Type B pancreatic cell (in vitro differentiated cells): ENCODE data around the gene HCFC1R1. TPM values are rescaled to one million over a fixed set of nuclear protein-coding genes. Genes with fewer than 3 reads are reported as not detected.

Experiments
- DNase-seq: peaks from one replicate; pipeline ENCODE4 v3.0.0; 2021; ENCODE audit warnings: mixed read lengths; ENCODE audit not compliant: unreplicated experiment; ENCODE audit errors: extremely low spot score
- H3K27ac Mint-ChIP-seq: 2 replicates; pipeline ENCODE4 v1.8.0; 2021; ENCODE audit warnings: mild to moderate bottlenecking, mixed read lengths
- H3K27me3 Mint-ChIP-seq: 2 replicates; pipeline ENCODE4 v1.8.0; 2021; ENCODE audit warnings: mixed read lengths
- H3K36me3 Mint-ChIP-seq: 2 replicates; pipeline ENCODE4 v1.8.0; 2021; ENCODE audit warnings: mixed read lengths
- H3K4me1 Mint-ChIP-seq: one replicate; pipeline ENCODE4 v1.8.0; 2021; ENCODE audit warnings: mixed read lengths; ENCODE audit not compliant: unreplicated experiment
- H3K4me3 Mint-ChIP-seq: 2 replicates; pipeline ENCODE4 v1.8.0; 2021; ENCODE audit warnings: mild to moderate bottlenecking, mixed read lengths
- H3K9me3 Mint-ChIP-seq: 2 replicates; pipeline ENCODE4 v1.8.0; 2021; ENCODE audit warnings: mixed read lengths
- CTCF ChIP-seq: fragments of 200-600 bp; sonication (generic); conservative IDR thresholded peaks from 2 replicates; pipeline ENCODE4 v1.5.0; 2021; ENCODE audit warnings: antibody characterized with exemption, mild to moderate bottlenecking
- total RNA-seq: library from RNA; stranded (reverse); gene quantifications from 2 replicates; pipeline ENCODE4 v1.2.1, GENCODE V29; 2021; ENCODE audit warnings: low replicate concordance

HCFC1R1 gene
- total RNA-seq, 1 donor from 2014 or later = 34.8 TPM

GRCh38 chr16:3026609-3027488, 3.1 kb upstream of the HCFC1R1 start:
- DNase-seq = no peak
- TF ChIP-seq CTCF = no peak
- Mint-ChIP-seq H3K4me3 (no peak overlapping the region), H3K4me1 (peaks cover 30% of the 10 kb centered on the region), H3K36me3 (peaks cover 9% of the 10 kb centered on the region), H3K27ac (peak overlapping the region; percentile 8), H3K27me3 (peaks cover 12% of the 10 kb centered on the region), H3K9me3 (no peaks in the 10 kb centered on the region)

GRCh38 chr16:3026003-3026378, 2.2 kb upstream of the HCFC1R1 start:
- H3K4me1 Mint-ChIP-seq = peaks cover 37% of the 10 kb centered on the region
- H3K27ac Mint-ChIP-seq = peak overlapping the region; percentile 8
- no peak for TF ChIP-seq CTCF
- DNase-seq = no peak
- H3K36me3 Mint-ChIP-seq = peaks cover 9% of the 10 kb centered on the region
- peaks cover 9% of the 10 kb centered on the region for H3K27me3 Mint-ChIP-seq
- no peaks in the 10 kb centered on the region for H3K9me3 Mint-ChIP-seq
- H3K4me3 Mint-ChIP-seq = peak overlapping the region; percentile 20

GRCh38 chr16:3025032-3026002, 1.6 kb upstream of the HCFC1R1 start:
- Mint-ChIP-seq H3K4me1 (peaks cover 37% of the 10 kb centered on the region), H3K27me3 (peaks cover 9% of the 10 kb centered on the region), H3K9me3 (no peaks in the 10 kb centered on the region), H3K4me3 (peak overlapping the region; percentile 20), H3K36me3 (peaks cover 9% of the 10 kb centered on the region), H3K27ac (no peak overlapping the region)
- TF ChIP-seq CTCF = no peak
- no peak for DNase-seq

GRCh38 chr16:3023415-3023668, 400 bp downstream of the HCFC1R1 start:
- TF ChIP-seq CTCF = no peak
- no peak for DNase-seq
- Mint-ChIP-seq H3K27me3 (peaks cover 8% of the 10 kb centered on the region), H3K4me3 (peak overlapping the region; percentile 94), H3K36me3 (peaks cover 5% of the 10 kb centered on the region), H3K4me1 (peaks cover 36% of the 10 kb centered on the region), H3K27ac (peak overlapping the region; percentile 98), H3K9me3 (no peaks in the 10 kb centered on the region)

- no peak for TF ChIP-seq CTCF
- H3K4me1 Mint-ChIP-seq = peaks cover 36% of the 10 kb centered on the region
- DNase-seq = no peak
- H3K36me3 Mint-ChIP-seq = peaks cover 5% of the 10 kb centered on the region
- H3K4me3 Mint-ChIP-seq = peak overlapping the region; percentile 94
- H3K27ac Mint-ChIP-seq = peak overlapping the region; percentile 98
- peaks cover 12% of the 10 kb centered on the region for H3K27me3 Mint-ChIP-seq
- H3K9me3 Mint-ChIP-seq = no peaks in the 10 kb centered on the region
These were observed 893 bp downstream of the HCFC1R1 start for GRCh38 chr16:3022684-3023414.
